Measurements from ENCODE around the gene PKMYT1.

The PKMYT1 gene

DNA sequence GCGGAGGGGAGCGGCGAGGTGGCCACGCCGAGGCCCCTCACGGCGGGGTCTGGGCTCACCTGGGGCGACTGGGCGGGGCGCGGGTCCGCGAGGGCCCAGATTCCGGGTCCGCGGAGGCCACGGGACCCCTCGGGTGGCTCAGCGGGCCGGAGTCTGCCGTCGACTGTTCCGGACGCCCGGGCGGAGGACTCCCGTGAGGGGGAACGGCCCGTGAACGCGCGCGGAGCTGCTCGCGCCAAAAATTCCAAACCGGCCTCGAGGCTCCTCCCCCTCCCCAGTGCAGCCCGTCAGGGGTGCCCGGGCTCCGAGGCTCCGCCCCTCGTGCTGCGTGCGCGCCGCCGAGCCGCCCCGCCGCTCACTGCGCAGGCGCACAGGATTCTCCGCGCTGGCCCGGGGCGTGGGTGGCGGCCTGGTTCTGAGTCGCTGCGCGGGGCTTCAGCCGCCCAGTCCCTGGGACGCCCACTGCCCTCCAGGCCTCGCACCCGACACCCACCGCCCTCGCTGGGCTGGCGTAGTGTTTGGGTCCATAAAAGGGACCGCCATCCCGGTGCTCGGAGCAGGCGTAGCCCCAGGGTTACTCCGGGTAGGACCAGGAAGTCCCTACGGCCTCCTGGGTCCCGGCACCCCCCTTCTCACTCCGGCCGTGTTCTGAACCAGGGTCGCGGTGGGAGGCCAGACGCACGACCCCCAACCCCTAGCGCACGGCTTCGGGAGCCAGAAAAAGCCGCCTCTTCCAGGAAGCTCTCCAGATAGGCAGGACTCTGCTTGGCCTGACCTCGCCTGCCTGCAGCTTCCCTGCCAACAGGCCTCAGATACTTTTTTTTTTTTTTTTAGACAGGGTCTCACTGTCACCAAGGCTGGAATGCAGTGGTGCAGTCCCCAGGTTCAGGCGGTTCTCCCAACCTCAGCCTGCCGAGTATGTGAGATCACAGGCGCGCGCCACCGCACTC, at the start of gene PKMYT1:
TSS of gene PKMYT1 (minus strand) at position 220 of the 950 bp plus-strand sequence. CDS start 789 bp downstream, outside the sequence.
- DNase-seq (ENCODE audit: low read depth in 2 of 2): peak; percentile 88 to 95

DNA sequence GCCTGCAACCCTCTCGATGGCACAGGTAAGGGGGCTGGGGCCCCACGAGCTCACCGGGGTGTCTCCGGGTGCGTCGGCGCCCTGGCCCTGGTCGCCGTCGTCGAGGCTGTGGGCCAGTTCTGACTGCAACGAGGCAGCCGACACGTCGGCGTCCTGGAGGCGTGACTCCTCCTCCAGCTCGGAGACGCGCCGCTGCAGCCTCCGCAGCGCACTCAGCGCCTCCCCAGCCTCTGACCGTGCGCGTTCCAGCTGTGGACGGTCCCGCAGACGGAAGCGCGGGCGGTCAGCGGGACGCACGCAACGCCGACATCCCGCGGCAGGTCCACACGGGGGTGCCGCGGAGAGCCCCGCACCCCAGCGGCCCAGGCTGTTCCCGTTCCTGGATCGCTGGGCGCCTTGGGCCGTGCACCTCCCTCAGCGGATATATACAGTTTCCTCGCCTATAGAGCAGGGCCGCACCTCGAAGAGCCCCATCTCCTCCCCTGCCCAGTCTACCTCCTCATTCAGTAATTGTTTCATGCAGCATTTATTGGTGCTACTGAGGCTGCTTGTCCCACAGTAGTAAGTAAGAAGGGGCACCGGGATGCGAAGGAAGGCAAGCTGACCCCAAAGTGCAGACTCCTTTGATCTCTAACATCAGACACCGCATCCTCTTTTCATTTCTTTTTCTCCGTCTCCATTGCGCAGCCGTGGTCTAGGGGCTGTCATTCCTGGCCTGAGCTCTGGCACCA, 49.4 kb upstream of the PKMYT1 start:
- DNase-seq (ENCODE audit: low read depth in 2 of 2): peak in 1 of 2 experiments; percentile 51

DNA sequence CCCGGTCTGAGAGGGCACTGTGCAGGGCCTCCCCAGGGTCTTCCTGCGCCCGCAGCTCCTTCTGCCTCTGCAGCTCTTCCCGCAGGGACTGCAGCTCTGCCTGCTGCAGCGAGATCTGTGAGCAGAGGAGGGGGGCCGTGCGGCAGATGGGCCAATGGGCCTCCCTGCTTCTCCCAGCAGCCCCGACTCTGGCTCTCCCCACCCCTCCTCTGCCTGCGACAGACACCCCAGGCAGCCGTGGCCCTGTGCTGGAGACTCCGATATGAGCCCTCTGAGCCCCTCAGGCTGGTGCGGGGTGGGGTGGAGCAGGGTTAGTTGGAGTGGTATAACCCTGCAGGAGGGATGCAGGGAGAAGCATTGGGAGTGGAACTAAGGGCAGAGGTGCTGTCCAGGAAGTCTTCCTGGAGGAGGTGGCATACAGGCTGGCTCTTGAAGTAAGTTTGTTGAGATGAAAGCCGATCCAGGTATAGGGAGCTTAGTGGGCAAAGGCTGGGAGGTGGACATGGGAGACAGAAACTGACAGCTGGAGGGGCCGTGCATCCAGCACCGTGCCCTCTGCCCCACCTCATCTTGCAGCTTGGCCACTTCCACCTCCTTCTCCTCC, 48.6 kb upstream of the PKMYT1 start:
- DNase-seq (ENCODE audit: low read depth in 2 of 2): no peak

DNA sequence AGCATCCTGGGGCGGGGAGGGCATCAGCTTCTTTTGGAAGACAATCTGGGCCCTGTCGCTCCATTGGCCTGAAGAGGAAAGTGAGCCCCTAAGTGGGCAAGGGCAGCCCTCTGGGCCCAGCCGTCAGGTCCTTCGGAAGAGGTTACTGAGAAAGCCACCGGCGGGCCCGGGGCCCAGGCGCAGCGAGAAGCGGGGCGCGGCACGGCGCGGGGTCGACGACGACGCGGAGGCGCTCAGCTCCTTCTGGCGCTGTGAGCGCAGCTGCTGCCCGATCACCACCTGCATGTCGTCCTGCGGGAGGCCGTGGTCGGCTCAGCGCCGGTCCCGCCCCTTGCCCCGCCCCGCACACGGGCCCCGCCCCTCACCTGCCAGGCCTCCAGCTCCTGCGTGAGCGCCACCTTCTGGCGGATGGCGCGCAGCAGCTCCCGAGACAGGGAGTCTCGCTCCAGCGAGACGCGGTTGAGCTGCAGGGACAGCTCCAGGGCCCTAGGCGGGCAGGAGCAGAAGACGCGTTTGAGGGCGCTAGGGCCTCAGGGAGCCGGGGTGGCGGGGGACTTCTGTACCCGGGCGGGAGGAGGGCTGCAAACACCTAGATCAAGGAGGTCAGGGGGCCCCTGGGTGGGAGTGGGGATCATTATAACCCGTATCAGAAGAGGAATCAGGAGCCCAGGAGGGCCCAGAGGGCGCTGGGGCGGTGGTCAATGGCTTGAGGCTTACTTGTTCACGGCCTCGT, 47.9 kb upstream of the PKMYT1 start:
- DNase-seq (ENCODE audit: low read depth in 2 of 2): peak; percentile 75 to 91

DNA sequence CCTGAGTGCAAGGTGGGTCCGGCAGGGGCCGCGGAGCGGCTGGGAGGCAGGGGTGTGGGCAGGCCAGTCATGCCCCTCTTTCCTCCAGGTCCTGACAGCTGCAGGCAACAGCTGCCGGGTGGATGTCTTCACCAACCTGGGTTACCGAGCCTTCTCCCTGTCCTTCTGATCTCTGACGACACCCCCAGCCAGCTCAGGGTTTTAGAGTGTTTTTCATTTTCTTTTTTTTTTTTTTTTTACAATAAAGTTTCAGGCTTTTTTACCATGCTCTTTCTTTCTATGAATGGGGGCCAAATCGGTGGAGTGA, 47.2 kb upstream of the PKMYT1 start:
- DNase-seq (ENCODE audit: low read depth in 2 of 2): no peak

DNA sequence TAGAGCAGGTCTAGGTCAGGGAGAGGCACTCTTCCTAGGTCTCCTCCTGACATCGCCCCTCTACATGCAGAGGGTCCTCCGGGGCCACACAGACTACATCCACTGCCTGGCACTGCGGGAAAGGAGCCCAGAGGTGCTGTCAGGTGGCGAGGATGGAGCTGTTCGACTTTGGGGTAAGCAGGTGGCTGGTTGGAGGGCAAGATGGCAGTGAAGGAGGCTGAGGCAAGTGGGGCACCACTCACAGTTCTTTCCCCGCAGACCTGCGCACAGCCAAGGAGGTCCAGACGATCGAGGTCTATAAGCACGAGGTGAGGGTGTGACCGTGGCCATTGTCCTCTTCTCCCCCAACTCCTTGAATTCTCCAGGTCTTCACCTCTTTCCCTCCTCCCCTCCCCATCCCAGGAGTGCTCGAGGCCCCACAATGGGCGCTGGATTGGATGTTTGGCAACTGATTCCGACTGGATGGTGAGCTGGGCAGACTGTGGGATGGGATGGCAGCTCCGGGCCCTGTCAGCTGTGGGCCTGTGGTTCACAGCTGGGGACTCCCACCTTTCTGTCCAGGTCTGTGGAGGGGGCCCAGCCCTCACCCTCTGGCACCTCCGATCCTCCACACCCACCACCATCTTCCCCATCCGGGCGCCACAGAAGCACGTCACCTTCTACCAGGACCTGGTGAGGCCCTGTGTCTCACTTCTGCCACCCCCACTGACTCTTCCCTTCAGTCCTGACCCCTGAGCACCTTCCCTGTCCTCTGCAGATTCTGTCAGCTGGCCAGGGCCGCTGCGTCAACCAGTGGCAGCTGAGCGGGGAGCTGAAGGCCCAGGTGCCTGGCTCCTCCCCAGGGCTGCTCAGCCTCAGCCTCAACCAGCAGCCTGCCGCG, 46.6 kb upstream of the PKMYT1 start:
- no peak for DNase-seq (ENCODE audit: low read depth in 2 of 2)

DNA sequence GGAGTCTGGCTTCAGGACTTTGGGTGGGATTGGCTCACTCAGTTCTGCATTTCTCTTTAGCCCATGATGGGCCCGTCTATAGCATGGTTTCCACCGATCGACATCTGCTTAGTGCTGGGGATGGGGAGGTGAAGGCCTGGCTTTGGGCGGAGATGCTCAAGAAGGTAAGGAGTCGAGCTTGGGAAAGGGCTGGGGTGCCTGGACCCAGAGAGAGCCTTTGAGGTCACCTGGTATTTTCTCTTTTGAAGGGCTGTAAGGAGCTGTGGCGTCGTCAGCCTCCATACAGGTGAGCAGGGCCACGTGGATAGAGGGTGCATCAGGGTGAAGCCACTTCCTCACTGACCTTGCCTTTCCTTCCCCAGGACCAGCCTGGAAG, 45.7 kb upstream of the PKMYT1 start:
- no peak for DNase-seq (ENCODE audit: low read depth in 2 of 2)

DNA sequence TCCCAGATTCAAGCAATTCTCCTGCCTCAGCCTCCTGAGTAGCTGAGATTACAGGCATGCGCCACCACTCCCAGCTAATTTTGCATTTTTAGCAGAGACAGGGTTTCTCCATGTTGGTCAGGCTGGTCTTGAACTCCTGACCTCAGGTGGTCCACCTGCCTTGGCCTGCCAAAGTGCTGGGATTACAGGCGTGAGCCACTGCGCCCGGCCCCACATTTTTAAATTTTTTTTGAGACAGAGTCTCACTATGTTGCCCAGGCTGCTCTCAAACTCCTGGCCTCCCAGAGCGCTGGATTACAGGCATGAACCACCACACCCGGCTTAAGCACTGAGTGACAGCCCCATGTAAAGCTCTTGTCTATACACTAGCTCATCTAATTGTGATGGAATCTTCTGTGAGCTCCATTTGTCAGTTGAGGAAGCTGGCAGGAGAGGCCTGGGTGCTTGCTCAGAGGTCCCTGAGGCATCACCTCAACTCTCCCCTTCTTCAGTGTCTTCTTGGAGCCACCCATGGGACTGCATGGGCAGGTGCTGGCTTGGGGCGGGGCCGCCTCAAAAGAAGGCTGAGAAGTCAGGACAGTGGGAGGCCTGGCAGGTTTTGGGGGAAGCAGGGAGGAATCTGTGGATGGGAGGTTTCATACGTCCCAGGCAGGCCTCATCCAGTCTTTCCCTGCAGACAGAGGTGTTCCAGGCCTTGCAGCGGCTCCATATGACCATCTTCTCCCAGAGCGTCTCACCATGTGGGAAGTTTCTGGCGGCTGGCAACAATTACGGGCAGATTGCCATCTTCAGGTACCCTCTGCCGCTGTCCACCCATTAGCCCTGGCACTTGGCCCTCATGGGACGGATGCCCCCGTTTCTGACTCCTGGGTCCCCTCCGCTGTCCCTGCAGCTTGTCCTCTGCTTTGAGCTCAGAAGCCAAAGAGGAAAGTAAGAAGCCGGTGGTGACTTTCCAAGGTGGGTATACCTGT, 45.1 kb upstream of the PKMYT1 start:
- DNase-seq (ENCODE audit: low read depth in 2 of 2): no peak

DNA sequence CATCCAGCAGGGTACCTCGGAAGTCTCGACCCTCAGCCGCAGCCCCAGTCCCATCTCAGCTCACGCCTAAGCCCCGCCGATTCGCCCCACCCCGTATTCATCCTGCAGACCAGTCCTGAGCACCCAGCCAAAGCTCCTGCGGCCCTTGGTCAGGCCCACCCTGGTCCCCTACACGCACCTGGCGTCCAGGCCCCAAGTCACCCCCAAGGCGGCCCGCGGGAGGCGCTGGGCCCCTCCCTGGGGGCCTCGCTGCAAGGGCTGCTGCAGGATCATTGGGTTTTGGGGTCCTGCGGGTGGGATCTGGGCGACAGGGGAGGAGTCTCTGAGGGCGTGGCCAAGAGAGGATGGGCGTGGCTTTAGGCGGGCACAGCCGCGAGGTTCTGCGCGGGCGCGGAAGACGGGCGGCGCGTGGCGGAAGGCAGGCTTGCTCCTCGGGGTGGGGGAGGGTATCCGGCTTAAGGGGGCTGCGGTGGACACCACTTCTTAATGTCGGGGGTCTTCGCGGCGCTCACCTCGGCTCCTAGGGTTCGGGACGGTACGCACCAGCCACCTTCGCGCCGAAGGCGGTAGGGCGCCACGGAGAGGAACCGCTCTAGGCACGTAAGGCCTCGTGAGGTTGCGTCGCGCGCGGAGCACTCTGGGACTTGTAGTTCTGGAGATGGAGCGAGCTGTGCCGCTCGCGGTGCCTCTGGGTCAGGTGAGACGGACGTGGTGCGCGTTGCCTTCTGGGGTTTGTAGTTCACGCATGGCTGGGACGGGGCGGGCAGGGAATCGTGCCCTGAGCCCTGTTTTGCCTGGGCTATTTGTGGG, 43.6 kb upstream of the PKMYT1 start, which contains the start of the genes HCFC1R1 and THOC6:
TSS of gene HCFC1R1 (minus strand) at position 274 of the 810 bp plus-strand sequence. CDS start at position 273, 1 bp downstream.
TSS of gene THOC6 (plus strand) at position 367 of the 810 bp plus-strand sequence. CDS start at position 659, 292 bp downstream.
- DNase-seq (ENCODE audit: low read depth in 2 of 2): peak; percentile 92 to 95

DNA sequence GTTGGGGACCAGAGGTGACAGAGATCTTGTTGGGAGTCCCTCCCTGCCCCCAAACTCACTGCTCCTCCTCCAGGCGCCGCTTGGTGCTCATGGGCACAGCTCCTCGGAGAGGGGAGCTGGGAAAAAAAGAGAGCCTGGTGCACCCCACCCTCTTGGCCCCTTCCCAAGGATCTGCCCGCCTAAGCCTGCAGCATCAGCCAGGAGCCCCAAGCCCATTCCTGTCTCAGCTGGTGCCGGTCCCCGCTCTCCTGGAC, 43.1 kb upstream of the PKMYT1 start:
- DNase-seq (ENCODE audit: low read depth in 2 of 2): no peak

DNA sequence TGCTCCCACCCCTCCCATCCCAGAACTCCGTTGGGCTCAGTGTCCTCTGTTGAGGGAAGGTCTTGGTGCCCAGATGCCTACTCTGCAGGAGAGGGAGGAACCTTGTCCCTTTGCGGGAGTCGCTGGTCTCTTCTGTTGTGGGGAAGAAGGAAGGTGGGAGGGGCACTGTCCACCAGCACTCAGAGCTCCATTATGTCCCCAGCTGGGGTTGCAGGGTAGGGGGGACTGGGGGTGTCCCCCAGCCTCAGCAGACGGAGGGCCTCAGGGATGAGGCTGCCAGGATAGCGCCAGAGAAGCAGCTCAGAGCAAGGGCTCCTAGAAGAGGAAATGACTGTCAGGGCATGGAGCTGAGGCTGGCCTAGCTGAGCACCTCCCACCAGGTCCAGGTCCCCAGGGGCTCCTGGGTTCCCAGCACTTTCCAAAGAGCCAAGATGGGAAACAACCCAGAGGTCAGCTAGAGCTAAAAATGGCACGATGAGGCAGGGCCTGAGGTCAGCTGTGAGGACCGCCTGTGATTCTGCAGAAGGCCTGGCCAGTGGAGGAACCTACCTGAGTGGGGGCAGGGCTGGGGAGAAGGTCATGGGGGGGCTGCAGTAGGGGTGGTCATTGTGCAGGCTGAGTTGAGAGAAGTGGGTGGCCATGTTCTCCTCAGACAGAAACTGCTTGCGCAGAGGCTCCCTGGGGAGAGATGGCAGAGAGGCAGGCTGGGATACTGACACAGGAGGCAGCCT, 42.6 kb upstream of the PKMYT1 start:
- no peak for DNase-seq (ENCODE audit: low read depth in 2 of 2)

DNA sequence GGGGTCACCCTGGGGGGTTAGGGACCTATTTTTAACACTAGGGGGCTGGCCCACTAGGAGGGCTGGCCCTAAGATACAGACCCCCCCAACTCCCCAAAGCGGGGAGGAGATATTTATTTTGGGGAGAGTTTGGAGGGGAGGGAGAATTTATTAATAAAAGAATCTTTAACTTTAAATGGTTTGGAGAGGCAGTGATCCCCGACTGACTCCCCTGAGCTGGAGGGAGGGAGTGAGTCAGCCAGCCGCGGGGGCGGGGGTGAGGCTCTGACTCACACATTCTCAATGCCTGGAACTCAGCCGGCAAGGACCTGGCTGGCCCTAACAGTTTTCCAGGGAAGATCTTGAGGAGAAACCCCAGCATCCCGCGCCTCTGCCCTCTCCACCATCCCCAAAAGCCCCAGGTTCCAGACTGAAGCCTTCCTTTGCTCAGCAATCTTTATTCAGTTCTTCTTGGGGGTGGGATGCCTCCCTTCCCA, 42.0 kb upstream of the PKMYT1 start:
- DNase-seq (ENCODE audit: low read depth in 2 of 2): peak; percentile 73 to 91

DNA sequence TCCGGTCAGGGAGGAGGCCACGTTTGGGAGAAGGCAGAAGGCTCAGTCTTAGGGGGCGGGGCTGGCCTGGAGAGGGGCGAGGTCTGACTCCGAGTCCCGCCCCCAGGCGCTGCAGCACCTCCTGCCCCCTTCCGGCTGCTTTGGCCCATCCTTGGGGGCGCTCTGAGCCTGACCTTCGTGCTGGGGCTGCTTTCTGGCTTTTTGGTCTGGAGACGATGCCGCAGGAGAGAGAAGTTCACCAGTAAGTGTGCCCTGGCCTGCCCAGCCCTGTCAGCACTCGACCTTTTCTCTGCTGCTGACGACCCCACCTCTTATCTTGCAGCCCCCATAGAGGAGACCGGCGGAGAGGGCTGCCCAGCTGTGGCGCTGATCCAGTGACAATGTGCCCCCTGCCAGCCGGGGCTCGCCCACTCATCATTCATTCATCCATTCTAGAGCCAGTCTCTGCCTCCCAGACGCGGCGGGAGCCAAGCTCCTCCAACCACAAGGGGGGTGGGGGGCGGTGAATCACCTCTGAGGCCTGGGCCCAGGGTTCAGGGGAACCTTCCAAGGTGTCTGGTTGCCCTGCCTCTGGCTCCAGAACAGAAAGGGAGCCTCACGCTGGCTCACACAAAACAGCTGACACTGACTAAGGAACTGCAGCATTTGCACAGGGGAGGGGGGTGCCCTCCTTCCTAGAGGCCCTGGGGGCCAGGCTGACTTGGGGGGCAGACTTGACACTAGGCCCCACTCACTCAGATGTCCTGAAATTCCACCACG, 41.4 kb upstream of the PKMYT1 start:
- DNase-seq (ENCODE audit: low read depth in 2 of 2): peak; percentile 77 to 89

DNA sequence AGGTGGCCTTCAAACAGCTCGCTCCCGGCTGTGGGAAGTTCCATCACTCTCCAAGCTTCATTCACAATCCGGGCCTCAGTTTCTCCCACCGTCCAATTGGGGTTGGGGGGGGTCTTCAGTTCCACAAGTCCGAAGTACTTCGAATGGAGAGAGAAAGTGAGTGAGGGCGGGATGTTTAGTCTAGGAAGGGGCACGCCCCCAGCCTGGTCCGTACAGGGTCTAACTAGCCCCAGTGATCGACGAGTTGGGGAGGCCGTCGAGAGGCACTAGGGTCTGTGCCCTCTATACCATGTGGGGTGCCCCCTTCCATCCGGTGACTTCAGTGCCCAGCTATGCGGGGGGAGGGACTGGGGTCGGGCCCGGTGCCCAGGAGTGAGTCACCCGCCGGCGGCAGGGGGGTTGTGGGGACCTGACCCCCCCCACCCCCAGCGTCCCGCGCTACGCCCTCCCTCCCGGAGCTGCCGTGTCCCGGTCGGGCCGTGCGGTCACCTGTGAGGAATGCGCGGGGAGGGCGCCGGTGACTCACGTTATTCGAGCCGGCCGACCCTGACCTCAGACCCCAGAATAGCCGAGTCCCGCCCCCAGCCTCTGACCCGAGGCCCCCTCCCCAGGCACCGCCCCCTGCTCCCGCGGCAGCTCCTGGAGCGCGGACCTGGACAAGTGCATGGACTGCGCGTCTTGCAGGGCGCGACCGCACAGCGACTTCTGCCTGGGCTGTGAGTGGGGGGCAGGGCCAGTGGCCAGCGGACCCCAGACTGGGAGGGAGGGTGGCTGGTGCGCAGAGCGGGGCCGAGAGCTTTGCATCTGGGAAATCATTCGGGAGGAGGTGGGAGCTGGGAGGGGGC, 40.6 kb upstream of the PKMYT1 start:
- peak in 1 of 2 experiments; percentile 26 for DNase-seq (ENCODE audit: low read depth in 2 of 2)

DNA sequence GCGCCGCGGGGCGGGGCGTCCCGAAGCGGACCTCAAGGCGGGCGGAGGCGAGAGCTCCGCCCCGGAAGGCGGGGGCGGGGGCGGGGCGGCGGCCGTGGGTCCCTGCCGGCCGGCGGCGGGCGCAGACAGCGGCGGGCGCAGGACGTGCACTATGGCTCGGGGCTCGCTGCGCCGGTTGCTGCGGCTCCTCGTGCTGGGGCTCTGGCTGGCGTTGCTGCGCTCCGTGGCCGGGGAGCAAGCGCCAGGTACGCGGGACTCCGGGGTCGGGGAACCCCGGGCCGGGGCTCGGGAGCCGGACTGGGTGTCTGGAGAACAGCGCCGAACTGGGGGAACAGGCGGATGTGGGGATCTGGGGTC, 40.0 kb upstream of the PKMYT1 start, which contains the start of gene TNFRSF12A:
TSS of gene TNFRSF12A (plus strand) at position 122 of the 357 bp plus-strand sequence. CDS start at position 152, 30 bp downstream.
- DNase-seq (ENCODE audit: low read depth in 2 of 2): peak in 1 of 2 experiments; percentile 60

DNA sequence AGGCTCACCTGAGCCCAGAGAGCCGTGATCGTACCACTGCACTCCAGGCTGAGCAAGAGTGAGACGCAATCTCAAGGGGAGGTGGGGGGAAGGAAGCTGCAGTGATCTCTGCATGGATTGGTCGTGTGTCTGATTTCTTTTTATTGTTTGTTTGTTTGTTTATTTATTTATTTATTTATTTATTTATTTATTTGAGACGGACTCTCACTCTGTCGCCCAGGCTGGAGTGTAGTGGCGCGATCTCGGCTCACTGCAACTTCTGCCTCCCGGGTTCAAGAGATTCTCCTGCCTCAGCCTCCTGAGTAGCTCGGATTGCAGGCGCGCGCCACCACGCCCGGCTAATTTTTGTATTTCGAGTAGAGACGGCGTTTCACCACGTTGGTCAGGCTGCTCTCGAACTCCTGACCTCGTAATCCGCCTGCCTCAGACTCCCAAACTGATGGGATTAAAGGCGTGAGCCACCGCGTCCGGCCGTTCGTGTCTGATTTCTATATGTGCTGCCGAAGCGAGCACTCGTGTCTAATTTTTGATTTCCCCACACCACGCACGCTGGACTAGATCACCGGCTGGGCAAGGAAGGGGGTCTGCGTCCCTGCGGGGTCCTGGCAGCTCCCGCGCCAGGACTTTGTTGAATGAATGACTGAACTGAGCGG, 39.5 kb upstream of the PKMYT1 start:
- no peak for DNase-seq (ENCODE audit: low read depth in 2 of 2)

All from stimulated activated CD4-positive, alpha-beta T cell treated with anti-CD3 and anti-CD28 coated beads, Interleukin-12 subunit alpha, Interleukin-12 subunit beta, amount 100 ng/mL, for 24 hours (primary cell).